NCI-H146 (cell line): ENCODE data around the gene YTHDF1.

Experiments used
- DNase-seq: peaks from one replicate; lab custom pipeline; 2025; lab: John Stamatoyannopoulos, UW

YTHDF1 gene

DNA sequence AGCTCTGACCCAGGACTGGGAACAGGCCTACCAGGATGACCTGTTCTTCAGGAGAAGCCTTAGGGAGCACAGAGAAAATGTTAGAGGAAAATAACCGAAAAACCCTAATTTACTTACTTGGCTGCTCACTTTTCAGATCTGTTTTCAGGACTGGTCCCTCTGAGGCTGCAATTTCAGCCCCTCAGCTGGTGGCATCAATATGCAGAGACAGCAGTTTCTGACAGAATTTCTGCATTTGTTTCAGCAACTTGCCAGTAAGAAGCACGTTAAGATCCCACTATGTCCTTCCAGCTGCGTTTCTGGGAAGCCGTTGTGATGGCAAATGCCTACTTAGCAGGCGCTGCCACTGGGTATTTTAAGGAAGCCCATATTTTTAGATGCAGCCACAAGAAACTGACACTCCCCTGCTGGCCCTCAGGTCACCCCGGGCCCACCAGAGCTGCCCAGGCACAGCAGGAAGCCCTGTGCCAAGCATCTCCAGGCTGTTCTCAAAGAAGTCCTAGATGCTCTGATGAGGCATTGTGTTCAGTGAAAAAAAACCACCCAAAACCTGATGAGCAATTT, 7.5 kb downstream of the YTHDF1 start:
- no peak for DNase-seq

DNA sequence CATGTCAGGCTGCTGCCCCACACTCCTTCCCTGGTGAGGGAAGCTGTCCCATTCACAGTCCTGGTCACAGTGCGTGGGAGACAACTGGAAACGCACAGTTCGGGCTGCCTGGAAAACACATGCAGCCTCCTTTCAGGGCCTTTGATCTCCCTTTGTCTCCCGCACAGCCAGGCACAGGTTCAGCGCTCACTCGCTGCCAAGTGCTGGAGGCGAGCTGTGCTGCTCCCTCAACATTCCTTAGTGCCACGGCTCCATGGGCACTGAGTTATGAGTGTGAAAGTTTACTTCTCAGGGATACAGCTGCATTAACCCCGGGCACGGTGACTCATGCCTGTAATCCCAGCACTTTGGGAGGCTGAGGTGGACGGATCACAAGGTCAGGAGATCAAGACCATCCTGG, 9.1 kb downstream of the YTHDF1 start:
- no peak for DNase-seq

DNA sequence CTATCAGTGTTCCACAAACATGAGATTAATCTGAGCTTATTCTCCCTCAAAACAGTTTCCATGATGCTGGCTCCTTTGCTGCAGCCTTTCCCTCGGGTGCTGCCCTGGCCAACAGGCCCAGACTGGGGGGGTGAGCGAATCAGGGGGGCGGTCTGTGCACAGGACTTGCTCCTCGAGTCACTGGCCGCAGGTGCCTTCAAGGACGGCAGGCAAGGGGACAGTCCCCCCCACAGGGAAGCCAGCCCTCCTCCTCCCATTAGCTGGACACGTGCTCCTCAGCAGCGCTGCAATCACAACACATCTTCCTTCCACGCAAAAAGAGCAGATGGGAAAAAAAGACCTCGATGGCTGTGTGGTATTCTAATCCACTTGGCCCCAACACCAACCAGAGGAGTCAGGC, 10.0 kb downstream of the YTHDF1 start:
- no peak for DNase-seq

DNA sequence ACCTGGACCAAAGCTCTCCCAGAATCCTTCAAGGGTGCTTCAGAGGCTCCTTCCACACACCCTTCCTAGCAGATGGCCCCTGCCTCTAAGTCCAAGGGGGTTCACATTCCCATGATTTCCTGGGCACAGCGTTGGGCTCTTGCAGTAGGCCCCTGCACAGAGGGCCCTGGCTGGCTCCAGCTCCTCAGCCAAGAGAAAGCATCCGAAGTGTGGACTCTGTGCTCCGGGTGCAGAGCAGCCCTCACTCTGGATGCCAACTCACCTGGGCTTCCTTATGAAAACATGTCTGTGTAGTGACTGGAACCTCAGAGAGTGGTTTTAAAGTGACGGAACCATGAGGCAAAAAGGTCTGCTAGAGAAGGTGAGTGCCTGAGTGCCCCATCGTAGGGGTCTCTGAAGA, 11.6 kb downstream of the YTHDF1 start:
- no peak for DNase-seq

DNA sequence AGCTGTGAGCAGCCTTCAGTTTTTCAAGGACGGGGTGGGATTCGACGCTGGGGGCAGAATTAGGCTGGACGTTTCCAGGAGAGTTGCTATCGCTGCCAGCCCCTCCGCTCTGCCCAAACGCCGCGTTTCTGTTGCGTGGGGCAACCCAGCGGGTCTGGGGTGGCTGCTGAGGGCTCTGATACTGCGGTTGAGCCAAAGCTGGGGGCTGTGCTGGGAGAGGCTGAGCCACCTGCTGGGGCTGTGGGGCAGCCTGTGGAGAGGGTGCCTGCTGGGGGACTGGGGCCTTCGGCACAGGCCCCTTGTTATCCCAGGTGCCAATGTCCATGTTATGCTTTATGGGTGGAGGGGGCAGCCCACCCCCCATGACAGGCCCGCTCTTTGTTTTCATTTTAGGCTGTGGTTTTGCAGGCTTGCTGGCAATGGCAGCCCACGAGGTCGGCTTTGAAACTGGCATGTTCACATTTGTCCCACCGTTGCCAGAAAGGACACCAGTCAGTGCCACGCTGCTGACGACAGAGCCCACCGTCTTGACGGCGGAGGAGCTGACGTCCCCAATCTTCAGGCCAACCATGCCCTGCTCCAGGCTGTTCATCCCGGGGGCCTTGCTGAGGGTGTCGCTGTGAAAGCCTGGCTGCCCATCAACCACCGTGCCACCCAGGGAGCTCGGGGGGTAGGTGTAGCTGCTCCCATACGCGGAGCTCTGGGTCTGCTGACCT, 13.0 kb downstream of the YTHDF1 start:
- no peak for DNase-seq

DNA sequence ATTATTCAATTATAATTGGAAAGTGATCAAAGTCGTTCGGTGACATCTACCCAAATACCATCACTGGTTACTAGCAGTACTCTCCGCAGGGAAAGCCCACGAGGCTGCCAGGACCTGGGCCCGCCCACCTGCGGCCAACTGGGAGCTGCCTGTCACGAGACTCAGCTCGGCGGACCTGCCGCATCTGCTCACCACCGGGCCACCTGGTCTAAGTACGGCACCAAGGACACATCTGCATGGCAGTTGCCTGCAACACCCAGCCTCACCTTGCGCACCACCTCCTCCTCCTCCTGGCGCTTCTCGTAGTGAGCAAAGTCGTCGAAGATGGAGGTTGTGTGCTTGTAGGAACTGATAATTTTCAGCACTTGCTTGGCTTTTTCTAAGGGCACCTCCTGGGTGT, 13.9 kb downstream of the YTHDF1 start:
- DNase-seq: no peak

DNA sequence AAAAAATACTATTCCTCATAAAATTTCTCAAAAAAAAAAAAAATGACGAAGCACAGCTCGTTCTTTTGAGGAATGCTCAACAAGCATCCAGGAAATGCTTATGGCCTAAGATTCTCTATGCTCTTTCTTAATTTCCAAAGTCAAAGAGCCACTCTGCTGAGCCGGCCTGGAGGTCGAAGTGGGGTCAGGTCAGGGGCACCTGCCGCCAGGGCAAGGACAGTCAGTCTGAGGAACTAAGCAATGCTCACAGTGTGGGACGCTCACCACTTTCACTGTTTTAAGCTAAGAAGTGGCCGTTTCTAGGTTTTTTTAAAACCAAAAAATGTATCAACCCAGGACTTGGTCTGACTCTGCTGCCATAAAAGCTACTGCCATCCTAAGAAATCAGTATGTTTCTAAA, 17.3 kb downstream of the YTHDF1 start:
- no peak for DNase-seq

DNA sequence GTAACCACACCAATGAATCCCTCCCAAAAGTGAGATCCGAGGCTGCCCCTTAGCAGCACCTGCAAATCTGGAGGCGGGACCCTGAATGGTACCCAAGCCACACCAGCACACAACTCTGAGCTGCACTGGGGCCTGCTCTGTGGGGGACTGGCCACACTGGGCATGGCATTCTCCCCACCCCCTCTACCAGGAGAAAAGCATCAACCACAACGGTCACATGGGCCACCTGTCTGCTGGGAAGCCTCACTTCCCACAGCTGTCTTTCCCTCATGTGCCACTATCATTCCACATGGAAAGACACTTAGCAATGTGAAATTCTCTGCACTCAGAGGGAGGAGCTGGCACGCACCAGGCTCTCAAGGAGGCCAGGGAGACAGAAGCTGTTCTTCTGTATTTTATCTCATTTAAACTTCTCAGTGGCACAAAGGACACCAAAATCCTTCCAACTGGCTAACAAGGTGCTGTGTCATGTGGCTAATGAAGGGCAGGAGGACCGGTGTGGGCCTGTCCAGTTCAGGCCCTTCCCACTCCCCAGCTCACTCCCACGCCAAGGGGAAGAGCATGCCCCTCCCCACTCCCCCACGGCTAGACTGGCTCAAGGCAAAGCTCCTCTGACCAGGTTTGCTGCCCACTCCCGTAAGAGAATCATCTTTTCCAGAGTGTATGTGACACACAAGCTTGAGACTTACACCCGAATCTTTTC, 19.0 kb downstream of the YTHDF1 start:
- DNase-seq: no peak

DNA sequence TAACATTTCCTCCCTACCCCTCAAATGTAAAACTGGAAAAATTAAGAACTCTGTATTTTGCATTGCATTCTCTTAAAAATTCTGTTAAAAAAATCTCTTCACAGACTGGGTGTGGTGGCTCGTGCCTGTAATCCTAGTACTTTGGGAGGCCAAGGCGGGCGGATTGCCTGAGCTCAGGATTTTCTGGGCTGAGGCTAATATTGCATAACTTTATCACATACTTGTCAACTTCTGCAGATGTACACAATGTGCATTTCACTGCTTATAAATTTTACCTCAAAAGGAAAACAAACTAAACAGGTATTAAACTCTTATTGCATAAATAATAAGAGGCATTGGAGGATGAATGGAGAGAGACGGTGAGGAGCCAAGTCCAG, 21.1 kb downstream of the YTHDF1 start:
- no peak for DNase-seq

DNA sequence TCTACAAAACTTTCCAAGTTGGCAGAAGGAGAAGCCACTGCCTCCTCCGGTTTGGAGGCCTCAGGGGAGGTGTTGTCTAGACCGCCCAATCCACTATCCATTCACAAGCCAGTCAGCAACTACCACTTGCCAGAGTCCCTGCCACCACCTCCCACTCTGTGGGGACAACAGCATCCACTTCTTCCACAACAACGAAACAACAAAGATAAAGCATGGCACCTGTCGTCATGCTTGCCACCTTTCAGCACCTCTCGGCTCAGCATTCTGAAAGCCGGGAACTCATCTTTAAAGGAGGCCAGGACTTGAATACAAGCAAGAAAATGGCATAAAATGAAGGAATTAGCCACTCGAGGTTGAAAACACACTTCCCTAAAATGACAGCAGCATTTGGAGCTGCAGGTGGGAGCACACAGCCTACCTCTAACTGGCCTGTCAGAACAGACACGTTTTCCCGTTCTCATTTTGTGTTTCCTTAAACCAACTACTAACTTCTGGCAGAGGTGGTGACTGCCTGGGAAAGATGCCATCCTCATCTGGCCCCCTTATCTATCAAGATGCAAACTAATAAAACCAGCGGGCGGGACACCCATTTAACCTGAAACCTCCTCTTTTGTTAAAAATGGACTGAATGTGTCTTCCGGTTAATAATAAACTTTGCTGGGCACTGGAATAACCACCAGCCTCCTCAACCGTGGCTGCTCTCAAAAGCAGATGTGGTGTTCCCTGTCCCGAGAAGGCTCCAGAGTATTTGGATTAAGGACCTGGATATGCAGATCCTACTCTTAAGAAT, 21.7 kb downstream of the YTHDF1 start:
- DNase-seq: no peak

DNA sequence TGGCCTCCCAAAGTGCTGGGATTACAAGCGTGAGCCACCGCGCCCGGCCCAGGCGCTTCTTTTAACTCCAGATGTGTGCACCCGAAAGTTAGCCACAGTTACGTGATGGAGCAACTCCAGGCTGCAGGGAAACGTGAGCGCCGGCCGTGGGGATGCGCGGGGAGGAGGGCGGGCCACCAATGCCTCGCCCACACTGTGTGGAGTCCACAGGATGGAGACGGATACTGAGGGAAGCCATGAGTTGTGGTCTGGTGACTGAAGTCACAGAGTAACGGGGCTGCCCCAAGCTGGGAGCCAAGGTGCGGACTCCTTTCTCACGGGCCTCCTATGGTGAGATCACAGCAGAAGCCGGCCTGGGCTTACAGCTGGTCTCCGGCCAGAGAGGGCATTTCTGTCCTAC, 23.2 kb downstream of the YTHDF1 start:
- DNase-seq: no peak

DNA sequence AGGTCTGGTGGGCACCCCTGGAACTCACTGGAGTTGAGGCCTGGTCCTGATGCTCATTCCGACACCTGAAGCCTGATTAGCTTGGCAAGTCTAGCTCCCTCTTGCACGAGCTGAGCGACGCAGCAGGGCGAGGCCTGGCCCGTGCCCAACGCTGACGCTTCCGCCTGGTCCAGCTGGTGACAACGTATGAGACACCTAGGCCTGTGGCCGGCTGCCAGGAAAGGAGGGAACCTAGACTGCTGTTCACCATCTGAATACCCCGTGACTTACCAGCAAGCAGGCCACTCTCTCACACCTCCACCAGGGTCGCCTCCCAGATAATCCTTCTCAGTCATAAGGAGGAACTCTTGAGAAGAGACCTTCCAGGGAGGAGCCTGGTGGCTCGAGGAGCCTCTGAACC, 24.5 kb downstream of the YTHDF1 start:
- no peak for DNase-seq

DNA sequence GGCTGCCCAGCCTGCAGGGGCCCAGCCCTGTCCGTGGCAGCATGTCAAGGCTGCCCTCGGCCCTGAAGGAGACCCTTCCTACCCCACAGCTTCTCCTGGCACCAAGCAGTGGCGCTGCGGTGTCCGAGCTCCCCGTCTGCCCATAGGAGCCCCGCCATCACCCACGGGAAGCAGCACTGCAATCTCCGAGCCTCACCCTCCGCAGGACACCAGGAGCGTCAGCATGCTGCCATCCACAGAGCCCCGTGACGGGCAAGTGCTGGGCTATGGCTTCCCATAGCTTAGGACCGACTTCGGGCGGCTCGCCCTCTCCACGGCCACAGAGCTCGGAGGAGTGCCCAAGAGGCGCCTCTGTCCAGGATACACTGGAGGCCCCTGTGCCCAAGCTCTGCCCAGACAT, 25.1 kb downstream of the YTHDF1 start:
- DNase-seq: no peak

DNA sequence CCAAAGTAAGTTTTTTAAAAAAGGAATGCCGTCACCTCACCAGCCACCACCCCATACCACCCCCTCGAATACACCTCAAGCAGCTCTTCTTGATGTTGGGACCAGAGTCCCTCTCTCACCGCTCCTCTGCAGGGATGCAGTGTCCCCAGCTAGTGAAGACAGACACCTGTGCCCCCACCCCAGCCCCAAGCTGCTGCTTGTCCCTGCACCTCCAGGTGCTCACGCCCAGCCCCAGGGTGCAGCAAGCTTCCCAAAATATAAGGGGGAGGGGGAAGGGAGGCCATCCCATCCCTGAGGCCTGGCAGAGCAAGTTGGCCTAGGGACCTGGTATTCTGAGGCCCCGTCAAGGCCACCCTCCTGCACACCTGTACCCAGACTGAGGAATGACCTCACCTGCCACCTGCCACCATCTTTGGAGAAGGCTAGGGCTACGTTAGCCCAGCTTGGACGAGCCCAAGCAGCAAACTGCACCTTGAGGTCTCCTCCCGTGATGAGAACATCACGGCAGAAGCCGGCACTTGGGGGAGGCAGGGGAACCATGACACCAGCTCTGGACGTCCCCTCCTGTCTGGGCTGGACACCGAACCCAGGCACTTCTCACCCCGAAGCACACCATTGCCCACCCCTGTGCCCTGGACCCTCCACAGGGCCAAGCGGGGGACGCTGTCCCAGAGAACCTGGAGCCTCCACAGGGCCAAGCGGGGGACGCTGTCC, 25.9 kb downstream of the YTHDF1 start:
- no peak for DNase-seq

DNA sequence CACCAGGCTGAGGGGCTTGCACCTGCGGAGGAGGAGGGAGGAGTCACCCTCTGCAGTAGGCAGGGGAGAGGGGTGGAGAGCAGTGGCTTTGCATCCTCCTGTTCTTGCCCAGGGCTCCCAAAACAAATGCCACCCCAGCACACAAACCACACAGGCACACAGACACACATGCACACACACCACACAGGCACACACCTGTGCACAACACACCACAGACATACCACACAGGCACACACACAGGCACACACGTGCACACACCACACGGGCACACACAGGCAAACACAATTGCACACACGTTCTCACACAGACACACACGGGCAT, 26.6 kb downstream of the YTHDF1 start:
- no peak for DNase-seq

DNA sequence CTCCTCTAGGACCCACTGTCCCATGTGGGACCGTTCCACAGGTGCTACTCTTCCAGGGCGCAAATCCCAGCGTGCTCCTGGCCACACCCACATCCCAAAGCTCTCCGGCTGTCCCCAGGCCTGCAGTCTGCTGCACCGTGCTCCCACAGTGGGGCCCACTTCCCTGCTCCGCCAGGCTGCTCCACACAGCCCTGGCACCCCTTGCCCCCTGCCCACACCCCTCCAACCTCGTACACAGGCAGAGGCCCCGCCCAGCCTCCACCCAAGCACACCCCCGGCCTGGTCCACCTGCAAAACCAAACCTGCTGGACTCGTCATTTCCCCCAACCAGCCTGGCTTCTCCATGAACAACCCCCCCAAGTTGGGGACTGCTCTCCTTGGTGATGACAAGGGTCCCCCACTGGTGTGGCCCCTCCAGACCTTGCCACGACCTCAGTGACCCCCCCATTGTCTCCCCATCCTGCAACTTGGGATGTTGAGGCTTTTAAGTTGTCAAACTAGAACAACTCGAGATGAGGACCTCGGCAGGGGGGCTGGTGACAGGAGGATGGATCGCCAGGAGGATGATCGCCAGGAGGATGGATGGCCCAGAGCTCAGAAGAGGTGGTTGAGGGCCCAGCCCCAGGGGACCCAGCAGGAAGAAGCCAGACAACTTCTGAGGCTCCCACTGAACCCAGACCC, 27.1 kb downstream of the YTHDF1 start:
- DNase-seq: no peak

DNA sequence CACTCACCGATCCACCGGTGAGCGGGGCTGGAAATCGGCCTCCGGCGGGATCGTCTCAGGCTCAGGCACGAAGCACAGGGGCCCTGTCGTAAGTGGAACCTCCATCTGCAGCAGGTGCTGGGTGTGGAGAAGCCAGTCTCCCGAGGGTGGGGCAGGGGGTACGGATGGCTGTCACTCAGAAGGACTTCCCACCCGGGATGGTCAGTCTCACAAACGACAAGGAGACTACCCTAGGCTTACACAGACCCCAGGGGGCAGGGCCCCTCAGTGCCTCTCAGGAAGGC, 27.8 kb downstream of the YTHDF1 start:
- no peak for DNase-seq

DNA sequence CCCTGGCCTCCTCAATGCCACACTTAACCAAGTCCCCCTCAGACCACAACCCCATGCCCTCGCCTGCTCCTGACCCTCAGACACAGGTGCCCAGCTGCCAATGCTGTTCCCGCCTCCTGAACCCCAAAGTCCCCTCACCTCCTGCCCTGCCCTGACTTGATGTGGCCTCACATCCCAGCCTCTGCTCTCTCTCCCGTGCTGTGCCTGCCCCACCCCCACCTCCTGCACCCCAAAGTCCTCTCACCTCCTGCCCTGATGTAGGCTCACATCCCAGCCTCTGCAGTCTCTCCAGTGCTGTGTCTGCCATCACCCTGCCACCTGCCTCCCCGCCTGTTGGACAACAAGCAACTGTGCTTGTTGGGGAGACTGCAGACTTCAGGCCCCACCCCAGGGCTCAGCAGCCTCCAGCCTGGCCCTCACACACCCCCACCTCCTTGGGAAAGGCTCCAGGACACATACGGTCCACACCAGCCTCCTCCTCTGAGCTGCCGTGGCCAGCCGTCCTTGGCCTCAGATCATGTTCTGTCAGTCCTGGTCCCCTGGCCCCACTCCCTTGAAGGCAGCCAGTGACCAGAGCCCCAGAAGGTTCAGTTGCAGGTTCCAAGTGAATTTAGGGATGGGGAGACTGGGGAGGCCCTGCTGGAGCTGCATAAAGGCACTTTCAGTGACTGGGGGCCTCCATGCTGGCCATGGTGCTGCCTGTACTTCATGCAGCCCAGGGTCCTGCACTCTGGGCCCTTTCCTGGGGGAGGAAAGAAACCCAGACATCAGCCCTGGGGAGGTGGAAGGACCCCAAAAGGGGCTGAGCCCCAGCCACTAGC, 28.4 kb downstream of the YTHDF1 start:
- no peak for DNase-seq

DNA sequence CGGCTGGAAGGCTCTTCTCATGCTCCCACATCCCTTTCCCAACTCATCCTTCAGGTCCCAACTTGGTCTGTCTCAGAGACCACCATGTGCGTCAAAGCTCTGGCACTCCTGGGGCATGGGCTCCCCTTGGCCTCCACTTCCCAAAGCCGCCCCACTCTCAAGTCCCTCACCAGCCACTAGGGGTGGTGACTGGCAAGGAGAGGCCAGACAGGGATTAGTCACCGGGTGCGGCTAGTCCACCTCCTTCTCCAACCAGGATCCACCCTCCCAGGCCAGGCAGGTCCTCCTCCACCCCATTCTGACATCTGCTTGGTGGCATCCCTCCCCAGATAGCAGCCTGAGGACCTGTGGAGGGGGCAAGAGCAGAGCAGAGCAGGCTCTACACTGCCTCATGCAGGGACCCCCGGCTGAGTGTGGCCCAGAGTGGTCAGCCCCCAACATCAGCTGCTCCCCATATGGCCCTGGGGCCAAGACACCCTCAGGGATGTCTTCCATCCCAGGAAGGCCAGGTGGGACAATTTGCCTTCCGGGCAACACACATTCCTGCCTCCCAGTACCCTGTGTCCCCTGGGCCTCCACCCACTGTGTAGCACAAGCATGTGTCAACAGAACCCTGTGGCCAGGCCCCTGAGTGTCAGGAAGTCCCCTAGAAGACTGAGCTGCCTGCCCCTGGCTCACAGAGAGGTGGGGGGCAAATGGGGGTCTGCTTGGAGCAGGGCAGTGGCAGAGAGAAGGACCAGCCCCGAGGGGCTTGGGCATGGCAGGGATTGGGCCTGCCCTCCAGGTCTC, 29.2 kb downstream of the YTHDF1 start:
- no peak for DNase-seq

DNA sequence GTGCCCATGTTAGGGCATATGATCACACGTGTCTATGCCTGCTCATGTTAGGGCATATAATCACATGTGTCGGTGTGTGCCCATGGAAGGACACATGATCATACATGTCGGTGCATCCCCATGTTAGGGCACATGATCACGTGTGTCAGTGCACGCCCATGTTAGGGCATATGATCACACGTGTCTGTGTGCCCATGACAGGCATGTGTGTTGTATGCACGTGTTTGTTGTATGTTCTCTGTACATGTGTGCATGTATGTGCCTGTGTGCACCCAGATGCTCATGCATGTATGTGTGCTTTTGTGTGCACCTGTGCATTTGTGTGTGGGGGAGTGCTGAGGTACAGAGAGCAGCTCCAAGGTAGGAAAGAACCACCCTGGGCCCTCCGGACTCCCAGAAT, 29.8 kb downstream of the YTHDF1 start:
- DNase-seq: no peak
